ENCODE results near the gene NRAP. TPM values are rescaled to one million over a fixed set of nuclear protein-coding genes. Genes with fewer than 3 reads are reported as not detected.

Gene NRAP
- total and polyA plus RNA-seq, 10 of the 15 experiments (the other 5 are each of a cell fraction or from before 2014, with no cell fraction given): not detected

DNA sequence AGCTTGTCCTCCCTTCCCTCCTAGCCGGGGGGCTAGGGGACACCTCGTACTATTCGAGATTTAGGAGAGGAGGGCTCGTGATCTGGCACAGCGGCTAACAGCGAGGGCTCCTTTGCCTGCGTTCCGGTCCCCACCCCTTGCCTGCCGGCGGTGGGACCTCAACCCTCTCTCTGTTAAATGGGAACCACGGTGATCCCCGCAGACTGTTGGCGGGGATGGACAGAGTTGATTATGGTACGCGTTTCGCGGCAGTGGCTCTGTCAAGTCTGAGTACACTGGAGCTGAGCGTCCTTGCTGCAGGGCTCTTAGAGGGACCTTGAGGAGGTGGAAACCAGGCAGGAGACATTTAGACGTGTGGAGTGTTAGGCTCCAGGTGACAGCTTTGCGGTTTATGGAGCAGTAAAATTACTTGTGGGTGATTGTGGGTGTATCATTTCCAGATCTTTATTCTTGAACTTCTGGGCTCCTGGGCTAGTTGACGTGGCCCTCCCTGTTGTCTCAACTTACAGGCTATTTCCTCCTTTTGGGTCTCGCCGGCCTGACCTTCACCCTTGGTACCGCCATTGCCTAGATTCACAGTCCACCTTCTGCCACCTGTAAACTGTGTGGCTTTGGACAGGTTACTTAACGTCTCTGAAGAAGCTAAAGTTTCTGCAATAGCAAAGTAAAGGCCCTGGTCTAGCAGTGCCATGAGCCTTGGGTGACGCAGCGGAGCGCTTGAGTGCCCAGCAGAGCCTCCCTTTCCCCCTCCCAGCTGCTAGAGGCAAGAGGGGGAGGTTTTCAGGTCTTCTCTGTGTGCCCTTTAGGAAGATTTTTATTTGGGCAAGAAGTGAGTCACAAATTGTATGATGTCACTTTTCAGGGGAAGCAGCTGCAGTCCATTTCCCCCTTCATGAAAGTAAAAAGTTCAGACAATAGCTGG, 16.6 kb upstream of the NRAP start:
- no peaks in the 10 kb centered on the region for H4K20me1 ChIP-seq (ENCODE audit: control insufficient read depth, insufficient read depth)
- in situ Hi-C loops (cut with MboI) (loop anchor here (25.0 kb wide), 1 partner anchor 1132 kb away; the partner anchor contains the start of gene FHIP2A), intact Hi-C loops (cut with micrococcal nuclease; ENCODE audit: unreplicated experiment) (loop anchor here (5.0 kb wide), 1 partner anchor 177 kb away; no protein-coding TSS in a partner anchor)
- peak overlapping the region; percentile 95 for H3K27ac ChIP-seq (ENCODE audit: control insufficient read depth, insufficient read depth)
- H3K9me3 ChIP-seq (replicated peaks; ENCODE audit: control insufficient read depth, insufficient read depth, low read length): peaks cover 1% of the 10 kb centered on the region; the same call in 2 of the 3 replicates
- SMC1A ChIA-PET (ENCODE audit: uncharacterized antibody, unreplicated experiment): interaction anchor here (0.6 to 2.2 kb wide), 6 partner anchors 12 to 420 kb away, joined by 3 to 6 read pairs (median 4); no protein-coding TSS in a partner anchor
- peaks cover 31% of the 10 kb centered on the region for H3K79me2 ChIP-seq (ENCODE audit: control insufficient read depth, insufficient read depth, low read length)
- WGBS (ENCODE audit: insufficient coverage, insufficient replicate concordance, low lambda C conversion rate, missing lambda C conversion rate): 1% methylated on average over 28 of the region's 28 CpGs
- peak overlapping the region; percentile 98 for H3K9ac ChIP-seq (ENCODE audit: control insufficient read depth, insufficient read depth, low read length)
- H3K27me3 ChIP-seq (replicated peaks in 1 of 2; ENCODE audit: control insufficient read depth in 2 of 2, insufficient read depth in 2 of 2, low read length in 1 of 2): no peaks in the 10 kb centered on the region
- DNase-seq (ENCODE audit: low read depth, low spot score) (peak; percentile 42), FAIRE-seq (peak; percentile 56), ATAC-seq (peak; percentile 66)
- H3K36me3 ChIP-seq (ENCODE audit: control insufficient read depth in 2 of 2, insufficient read depth in 2 of 2, low read length in 1 of 2): no peaks in the 10 kb centered on the region
- H3K4me3 ChIP-seq: peak overlapping the region; percentile 71
- TSS peak; percentile 59 for BruUV-seq (replicated peaks)
- H2AFZ ChIP-seq (ENCODE audit: control insufficient read depth, low read depth, low read length): peak overlapping the region; percentile 99
- POLR2A ChIA-PET: interaction anchor here (0.5 to 1.2 kb wide), 4 partner anchors 14 to 1271 kb away, joined by 3 to 5 read pairs (median 3); no protein-coding TSS in a partner anchor
- RAD21 ChIA-PET (ENCODE audit: unreplicated experiment): interaction anchor here (1.0 to 1.5 kb wide), 4 partner anchors 37 to 423 kb away, joined by 3 to 6 read pairs (median 4); no protein-coding TSS in a partner anchor
- peak overlapping the region; percentile 98 for H3K4me2 ChIP-seq (ENCODE audit: control insufficient read depth, insufficient read depth)
- peaks cover 22% of the 10 kb centered on the region for H3K4me1 ChIP-seq (ENCODE audit: control insufficient read depth, insufficient read depth, low read length)
- CTCF ChIA-PET: interaction anchor here (0.9 to 2.7 kb wide), 8 partner anchors 10 to 421 kb away, joined by 3 to 15 read pairs (median 6); no protein-coding TSS in a partner anchor
- TF ChIP-seq IRF4 (IDR thresholded peaks at IDR 0.05; ENCODE audit: low read depth, low read length): peak; percentile 32; the same call in 1 of the 2 replicates
- TF ChIP-seq, protein P1, sequence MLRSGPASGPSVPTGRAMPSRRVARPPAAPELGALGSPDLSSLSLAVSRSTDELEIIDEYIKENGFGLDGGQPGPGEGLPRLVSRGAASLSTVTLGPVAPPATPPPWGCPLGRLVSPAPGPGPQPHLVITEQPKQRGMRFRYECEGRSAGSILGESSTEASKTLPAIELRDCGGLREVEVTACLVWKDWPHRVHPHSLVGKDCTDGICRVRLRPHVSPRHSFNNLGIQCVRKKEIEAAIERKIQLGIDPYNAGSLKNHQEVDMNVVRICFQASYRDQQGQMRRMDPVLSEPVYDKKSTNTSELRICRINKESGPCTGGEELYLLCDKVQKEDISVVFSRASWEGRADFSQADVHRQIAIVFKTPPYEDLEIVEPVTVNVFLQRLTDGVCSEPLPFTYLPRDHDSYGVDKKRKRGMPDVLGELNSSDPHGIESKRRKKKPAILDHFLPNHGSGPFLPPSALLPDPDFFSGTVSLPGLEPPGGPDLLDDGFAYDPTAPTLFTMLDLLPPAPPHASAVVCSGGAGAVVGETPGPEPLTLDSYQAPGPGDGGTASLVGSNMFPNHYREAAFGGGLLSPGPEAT (IDR thresholded peaks at IDR 0.05; ENCODE audit: low read depth): no peak
- TF ChIP-seq EED (IDR thresholded peaks at IDR 0.05; ENCODE audit: low read depth): peak; percentile 69
- peak; percentile 93 for TF ChIP-seq ATF7 (IDR thresholded peaks at IDR 0.05; ENCODE audit: low read depth)
- peak; percentile 59 for TF ChIP-seq NR2F1 (conservative IDR thresholded peaks at IDR 0.05)
- TF ChIP-seq ZNF217 (IDR thresholded peaks at IDR 0.05): peak; percentile 17; the same call in 1 of the 2 replicates
- TF ChIP-seq, protein P2, sequence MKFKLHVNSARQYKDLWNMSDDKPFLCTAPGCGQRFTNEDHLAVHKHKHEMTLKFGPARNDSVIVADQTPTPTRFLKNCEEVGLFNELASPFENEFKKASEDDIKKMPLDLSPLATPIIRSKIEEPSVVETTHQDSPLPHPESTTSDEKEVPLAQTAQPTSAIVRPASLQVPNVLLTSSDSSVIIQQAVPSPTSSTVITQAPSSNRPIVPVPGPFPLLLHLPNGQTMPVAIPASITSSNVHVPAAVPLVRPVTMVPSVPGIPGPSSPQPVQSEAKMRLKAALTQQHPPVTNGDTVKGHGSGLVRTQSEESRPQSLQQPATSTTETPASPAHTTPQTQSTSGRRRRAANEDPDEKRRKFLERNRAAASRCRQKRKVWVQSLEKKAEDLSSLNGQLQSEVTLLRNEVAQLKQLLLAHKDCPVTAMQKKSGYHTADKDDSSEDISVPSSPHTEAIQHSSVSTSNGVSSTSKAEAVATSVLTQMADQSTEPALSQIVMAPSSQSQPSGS (IDR thresholded peaks at IDR 0.05; ENCODE audit: low read length): peak; percentile 62
- TF ChIP-seq PAX5 (IDR thresholded peaks at IDR 0.05; ENCODE audit: borderline replicate concordance, low read depth, low read length): peak; percentile 33; the same call in 1 of the 2 replicates
- TF ChIP-seq MYC (IDR thresholded peaks at IDR 0.05; ENCODE audit: insufficient read depth, insufficient read length, insufficient replicate concordance, low read length, severe bottlenecking): no peak
- no peak for TF ChIP-seq ZBED1 (IDR thresholded peaks at IDR 0.05; ENCODE audit: borderline replicate concordance)
- TF ChIP-seq FOS (IDR thresholded peaks at IDR 0.05; ENCODE audit: borderline replicate concordance, extremely low read depth, insufficient read length): no peak
- peak in 1 of 2 experiments; percentile 32; a peak in 1 of 4 replicates for TF ChIP-seq IKZF2 (IDR thresholded peaks at IDR 0.05)
- no peak for TF ChIP-seq TARDBP (IDR thresholded peaks at IDR 0.05; ENCODE audit: borderline replicate concordance)
- TF ChIP-seq, protein P3, sequence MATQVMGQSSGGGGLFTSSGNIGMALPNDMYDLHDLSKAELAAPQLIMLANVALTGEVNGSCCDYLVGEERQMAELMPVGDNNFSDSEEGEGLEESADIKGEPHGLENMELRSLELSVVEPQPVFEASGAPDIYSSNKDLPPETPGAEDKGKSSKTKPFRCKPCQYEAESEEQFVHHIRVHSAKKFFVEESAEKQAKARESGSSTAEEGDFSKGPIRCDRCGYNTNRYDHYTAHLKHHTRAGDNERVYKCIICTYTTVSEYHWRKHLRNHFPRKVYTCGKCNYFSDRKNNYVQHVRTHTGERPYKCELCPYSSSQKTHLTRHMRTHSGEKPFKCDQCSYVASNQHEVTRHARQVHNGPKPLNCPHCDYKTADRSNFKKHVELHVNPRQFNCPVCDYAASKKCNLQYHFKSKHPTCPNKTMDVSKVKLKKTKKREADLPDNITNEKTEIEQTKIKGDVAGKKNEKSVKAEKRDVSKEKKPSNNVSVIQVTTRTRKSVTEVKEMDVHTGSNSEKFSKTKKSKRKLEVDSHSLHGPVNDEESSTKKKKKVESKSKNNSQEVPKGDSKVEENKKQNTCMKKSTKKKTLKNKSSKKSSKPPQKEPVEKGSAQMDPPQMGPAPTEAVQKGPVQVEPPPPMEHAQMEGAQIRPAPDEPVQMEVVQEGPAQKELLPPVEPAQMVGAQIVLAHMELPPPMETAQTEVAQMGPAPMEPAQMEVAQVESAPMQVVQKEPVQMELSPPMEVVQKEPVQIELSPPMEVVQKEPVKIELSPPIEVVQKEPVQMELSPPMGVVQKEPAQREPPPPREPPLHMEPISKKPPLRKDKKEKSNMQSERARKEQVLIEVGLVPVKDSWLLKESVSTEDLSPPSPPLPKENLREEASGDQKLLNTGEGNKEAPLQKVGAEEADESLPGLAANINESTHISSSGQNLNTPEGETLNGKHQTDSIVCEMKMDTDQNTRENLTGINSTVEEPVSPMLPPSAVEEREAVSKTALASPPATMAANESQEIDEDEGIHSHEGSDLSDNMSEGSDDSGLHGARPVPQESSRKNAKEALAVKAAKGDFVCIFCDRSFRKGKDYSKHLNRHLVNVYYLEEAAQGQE (IDR thresholded peaks at IDR 0.05; ENCODE audit: low read depth, low read length): 0 out of 2 replicates have a peak, but pooled peaks have one; percentile 4
- no peak for TF ChIP-seq PML (IDR thresholded peaks at IDR 0.05; ENCODE audit: low read length)
- peak; percentile 72; the same call in 1 of the 2 replicates for TF ChIP-seq SMARCA5 (IDR thresholded peaks at IDR 0.05)

Data from GM12878 (cell line).